ENCODE data around the gene CCL26. TPM values are rescaled to one million over a fixed set of nuclear protein-coding genes. Genes with fewer than 3 reads are reported as not detected.
"Not testable (repeated sequence)": the region's sequence is repeated elsewhere in the genome, so short reads cannot be mapped to it uniquely, and the experiment has no call there.

Gene CCL26
- total RNA-seq, 2 experiments from 2014 or later, result not detected

GRCh38 chr7:75723444-75723843 is 48.6 kb downstream of the CCL26 start:
- ChIA-PET POLR2A (interaction anchor here (0.7 kb wide), 1 partner anchor 9 kb away, joined by 3 read pairs; no protein-coding TSS in a partner anchor), CTCF (no interaction called here)
- intact Hi-C loops (cut with micrococcal nuclease), result no loop called here
- no peak for DNase-seq
- Mint-ChIP-seq H3K4me1 (ENCODE audit: low read depth) (peaks cover 8% of the 10 kb centered on the region), H3K27me3 (no peaks in the 10 kb centered on the region), H3K4me3 (no peak overlapping the region), H3K36me3 (ENCODE audit: low read depth) (no peaks in the 10 kb centered on the region), H3K27ac (no peak overlapping the region), H3K9me3 (no peaks in the 10 kb centered on the region)
- ATAC-seq, result no peak
- TF ChIP-seq CTCF (IDR thresholded peaks at IDR 0.05), result no peak

GRCh38 chr7:75722373-75722772 is 49.6 kb downstream of the CCL26 start:
- no peaks in the 10 kb centered on the region for H3K27me3 Mint-ChIP-seq
- H3K36me3 Mint-ChIP-seq (ENCODE audit: low read depth), result no peaks in the 10 kb centered on the region
- H3K4me1 Mint-ChIP-seq (ENCODE audit: low read depth), result no peaks in the 10 kb centered on the region
- ATAC-seq (no peak), DNase-seq (no peak)
- no peaks in the 10 kb centered on the region for H3K9me3 Mint-ChIP-seq
- ChIA-PET POLR2A (no interaction called here), CTCF (no interaction called here)
- no peak overlapping the region for H3K4me3 Mint-ChIP-seq
- H3K27ac Mint-ChIP-seq, result no peak overlapping the region
- intact Hi-C loops (cut with micrococcal nuclease), result no loop called here
- no peak for TF ChIP-seq CTCF (IDR thresholded peaks at IDR 0.05)

- H3K27me3 Mint-ChIP-seq; POLR2A ChIA-PET; H3K9me3 Mint-ChIP-seq; H3K27ac Mint-ChIP-seq; H3K36me3 Mint-ChIP-seq (ENCODE audit: low read depth); ATAC-seq; H3K4me3 Mint-ChIP-seq; H3K4me1 Mint-ChIP-seq (ENCODE audit: low read depth); intact Hi-C loops (cut with micrococcal nuclease); DNase-seq: not testable (repeated sequence)
- CTCF ChIA-PET, result interaction anchor here (1.0 kb wide), 1 partner anchor 10 kb away, joined by 3 read pairs; no protein-coding TSS in a partner anchor
Measured at GRCh38 chr7:75721922-75722321, 50.1 kb downstream of the CCL26 start.

DNA sequence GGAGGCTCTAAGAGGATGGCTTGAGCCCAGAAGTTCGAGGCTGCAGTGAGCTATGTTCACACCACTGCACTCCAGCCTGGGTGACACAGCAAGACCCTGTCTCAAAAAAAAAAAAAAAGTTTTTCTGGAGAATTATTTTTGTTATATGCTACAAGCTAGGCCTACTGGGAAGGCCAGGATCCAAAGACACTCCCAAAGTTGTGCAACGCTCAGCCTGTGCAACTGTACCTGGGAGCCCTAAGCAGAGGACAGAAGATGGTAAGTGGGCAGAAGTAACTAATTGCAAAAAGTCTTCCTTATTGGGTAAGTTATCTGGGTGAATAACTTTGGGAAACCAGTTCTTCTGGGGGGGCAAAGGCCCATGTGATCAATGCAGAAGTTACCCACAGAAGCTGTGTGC is 50.6 kb downstream of the CCL26 start:
- Mint-ChIP-seq H3K4me1 (ENCODE audit: low read depth) (no peaks in the 10 kb centered on the region), H3K4me3 (no peak overlapping the region), H3K27ac (no peak overlapping the region), H3K36me3 (ENCODE audit: low read depth) (no peaks in the 10 kb centered on the region), H3K9me3 (no peaks in the 10 kb centered on the region), H3K27me3 (no peaks in the 10 kb centered on the region)
- CTCF ChIA-PET, result interaction anchor here (1.0 kb wide), 1 partner anchor 9 kb away, joined by 3 read pairs; no protein-coding TSS in a partner anchor
- TF ChIP-seq CTCF (IDR thresholded peaks at IDR 0.05), result no peak
- ATAC-seq (no peak), DNase-seq (no peak)
- POLR2A ChIA-PET, result no interaction called here
- intact Hi-C loops (cut with micrococcal nuclease), result no loop called here

DNA sequence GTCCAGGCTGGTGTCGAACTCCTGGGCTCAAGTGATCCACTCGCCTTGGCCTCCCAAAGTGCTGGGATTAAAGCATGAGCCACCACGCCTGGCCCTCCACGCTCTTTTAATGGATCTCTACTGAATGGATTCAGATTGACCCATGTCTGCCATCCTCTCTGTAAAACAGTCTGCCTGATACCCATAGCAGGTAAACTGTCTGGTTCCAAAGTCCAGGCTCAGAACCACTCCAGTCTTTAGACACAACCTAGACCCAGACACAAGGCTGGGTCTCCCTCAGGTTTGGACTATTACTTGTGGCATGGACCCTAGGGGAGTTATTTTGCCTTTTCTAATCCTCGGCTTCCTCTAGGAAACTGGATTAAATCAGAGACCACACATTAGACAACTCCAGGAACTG is 52.4 kb downstream of the CCL26 start:
- Mint-ChIP-seq H3K36me3 (ENCODE audit: low read depth) (no peaks in the 10 kb centered on the region), H3K27ac (no peak overlapping the region), H3K9me3 (no peaks in the 10 kb centered on the region), H3K4me3 (no peak overlapping the region), H3K4me1 (ENCODE audit: low read depth) (no peaks in the 10 kb centered on the region), H3K27me3 (no peaks in the 10 kb centered on the region)
- DNase-seq, result no peak
- TF ChIP-seq CTCF (IDR thresholded peaks at IDR 0.05), result no peak
- intact Hi-C loops (cut with micrococcal nuclease), result no loop called here
- ChIA-PET CTCF (no interaction called here), POLR2A (no interaction called here)
- ATAC-seq, result no peak

Other genes starting within 250 kb of the CCL26 start
- 1 to 10 TPM; 5.2 to 5.6 TPM for gene HIP1, start 33.3 kb downstream of the CCL26 start, total RNA-seq
- gene CCL24, start 41.6 kb upstream of the CCL26 start, total RNA-seq, result not detected
- gene RHBDD2, start 106.8 kb upstream of the CCL26 start, total RNA-seq, result 10 to 100 TPM; 21.7 to 23.1 TPM
- gene POR, start 142.9 kb upstream of the CCL26 start, total RNA-seq, result 10 to 100 TPM; 22.8 to 25.2 TPM
- gene TMEM120A, start 222.4 kb upstream of the CCL26 start, total RNA-seq, result 10 to 100 TPM; 12.2 to 12.4 TPM

Measured in activated CD8-positive, alpha-beta T cell treated with anti-CD3 and anti-CD28 coated beads for 36 hours (primary cell).